MM.1S (cell line): ENCODE data around the gene RTCA.
"Not testable (repeated sequence)": the region's sequence is repeated elsewhere in the genome, so short reads cannot be mapped to it uniquely, and the experiment has no call there.

Experiments
- DNase-seq: peaks from one replicate; pipeline ENCODE4 v3.0.0-alpha.2; 2015
- H2AFZ ChIP-seq: fragments of 300-600 bp; sonication (generic); 2 replicates; pipeline ENCODE4 v1.6.0; 2016; ENCODE audit warnings: antibody characterized with exemption, low read length
- H3F3A ChIP-seq: fragments of 300-600 bp; sonication (generic); 2 replicates; pipeline ENCODE4 v1.6.1; 2016; ENCODE audit warnings: mild to moderate bottlenecking, antibody characterized with exemption, low read length, moderate library complexity, mixed read lengths; ENCODE audit not compliant: insufficient read depth
- H3K27ac ChIP-seq: fragments of 300-600 bp; sonication (generic); 2 replicates; pipeline ENCODE4 v1.5.1; 2016; ENCODE audit warnings: mild to moderate bottlenecking, low read length
- H3K27me3 ChIP-seq: fragments of 300-600 bp; sonication (generic); replicated peaks from 2 replicates; pipeline ENCODE4 v1.6.0; 2016; ENCODE audit warnings: low read length; ENCODE audit not compliant: insufficient read depth
- H3K36me3 ChIP-seq: fragments of 300-600 bp; sonication (generic); replicated peaks from 2 replicates; pipeline ENCODE4 v1.6.1; 2016; ENCODE audit warnings: mild to moderate bottlenecking, low read length, mixed read lengths; ENCODE audit not compliant: insufficient read depth
- H3K4me1 ChIP-seq: fragments of 300-600 bp; sonication (generic); 2 replicates; pipeline ENCODE4 v1.6.1; 2016; ENCODE audit warnings: low read length, mixed read lengths
- H3K4me2 ChIP-seq: fragments of 300-600 bp; sonication (generic); 2 replicates; pipeline ENCODE4 v1.6.0; 2016; ENCODE audit warnings: low read depth, low read length
- H3K4me3 ChIP-seq: fragments of 300-600 bp; sonication (generic); 2 replicates; pipeline ENCODE4 v1.5.1; 2016; ENCODE audit warnings: low read length, mixed read lengths
- H3K79me2 ChIP-seq: fragments of 300-600 bp; sonication (generic); 2 replicates; pipeline ENCODE4 v1.6.1; 2016; ENCODE audit warnings: mixed run types, low read length, mixed read lengths
- H3K9ac ChIP-seq: fragments of 300-600 bp; sonication (generic); 2 replicates; pipeline ENCODE4 v1.6.1; 2016; ENCODE audit warnings: low read length, mixed read lengths
- H3K9me2 ChIP-seq: fragments of 300-600 bp; sonication (generic); replicated peaks from 2 replicates; pipeline ENCODE4 v1.6.1; 2016; ENCODE audit warnings: mild to moderate bottlenecking, low read length, mixed read lengths; ENCODE audit not compliant: insufficient read depth
- H3K9me3 ChIP-seq: fragments of 300-600 bp; sonication (generic); replicated peaks from 2 replicates; pipeline ENCODE4 v1.6.1; 2016; ENCODE audit warnings: mild to moderate bottlenecking, low read length, mixed read lengths; ENCODE audit not compliant: insufficient read depth
- H4K20me1 ChIP-seq: fragments of 300-600 bp; sonication (generic); 2 replicates; pipeline ENCODE4 v1.6.1; 2016; ENCODE audit warnings: mild to moderate bottlenecking, low read length, moderate library complexity, mixed read lengths; ENCODE audit not compliant: insufficient read depth
- EZH2 ChIP-seq: fragments of 300-600 bp; sonication (generic); optimal IDR thresholded peaks from 2 replicates; pipeline ENCODE3; 2017; ENCODE audit warnings: low read depth, mild to moderate bottlenecking, antibody characterized with exemption, low read length, mixed read lengths
- EZH2phosphoT487 ChIP-seq: fragments of 300-600 bp; sonication (generic); IDR thresholded peaks from 2 replicates; pipeline ENCODE4 v1.6.1; 2018; ENCODE audit warnings: antibody characterized with exemption, low read length
- TF ChIP-seq, protein P1 (sequence below): fragments of 300-600 bp; sonication (generic); IDR thresholded peaks from 2 replicates; pipeline ENCODE4 v1.5.1; 2016; ENCODE audit warnings: antibody characterized with exemption, low read length, mixed read lengths

The RTCA gene

DNA sequence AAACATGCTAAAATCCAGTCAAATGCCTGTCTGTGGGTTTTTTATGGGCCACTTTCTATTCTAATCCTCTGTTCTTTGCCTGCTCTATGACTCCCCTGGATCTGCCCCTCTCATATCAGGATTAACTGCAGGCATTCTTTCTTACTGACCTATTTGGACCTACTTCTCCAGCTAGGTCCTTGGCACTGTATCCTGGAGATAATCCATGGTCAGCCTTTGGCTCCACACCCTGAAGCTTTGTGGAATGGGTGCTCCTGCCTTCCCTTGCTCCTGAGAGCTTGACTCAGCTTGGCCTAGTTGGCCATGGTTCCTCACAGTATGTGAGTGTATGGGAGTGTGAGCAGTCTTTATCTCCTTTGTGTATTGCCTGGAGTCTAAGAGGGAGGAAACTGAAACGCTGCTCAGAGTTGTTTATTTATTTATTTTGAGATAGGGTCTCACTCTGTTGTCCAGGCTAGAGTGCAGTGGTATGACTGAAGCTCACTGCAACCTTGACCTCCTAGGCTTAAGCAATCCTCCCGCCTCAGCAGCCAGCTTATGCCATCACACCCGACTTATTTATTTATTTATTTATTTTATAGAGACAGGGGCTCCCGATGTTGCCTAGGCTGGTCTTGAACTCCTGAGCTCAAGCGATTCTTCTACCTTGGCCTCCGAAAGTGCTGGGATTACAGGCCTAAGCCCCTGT is 57.5 kb downstream of the RTCA start:
- DNase-seq: no peak
- no peak overlapping the region for H3K4me3 ChIP-seq
- no peaks in the 10 kb centered on the region for H3K9me2 ChIP-seq
- no peaks in the 10 kb centered on the region for H3K79me2 ChIP-seq
- H3K27me3 ChIP-seq: no peaks in the 10 kb centered on the region
- H3K27ac ChIP-seq: no peak overlapping the region
- H3F3A ChIP-seq: no peaks in the 10 kb centered on the region
- no peaks in the 10 kb centered on the region for H4K20me1 ChIP-seq
- TF ChIP-seq EZH2 (no peak), EZH2phosphoT487 (no peak)
- TF ChIP-seq, protein P1, sequence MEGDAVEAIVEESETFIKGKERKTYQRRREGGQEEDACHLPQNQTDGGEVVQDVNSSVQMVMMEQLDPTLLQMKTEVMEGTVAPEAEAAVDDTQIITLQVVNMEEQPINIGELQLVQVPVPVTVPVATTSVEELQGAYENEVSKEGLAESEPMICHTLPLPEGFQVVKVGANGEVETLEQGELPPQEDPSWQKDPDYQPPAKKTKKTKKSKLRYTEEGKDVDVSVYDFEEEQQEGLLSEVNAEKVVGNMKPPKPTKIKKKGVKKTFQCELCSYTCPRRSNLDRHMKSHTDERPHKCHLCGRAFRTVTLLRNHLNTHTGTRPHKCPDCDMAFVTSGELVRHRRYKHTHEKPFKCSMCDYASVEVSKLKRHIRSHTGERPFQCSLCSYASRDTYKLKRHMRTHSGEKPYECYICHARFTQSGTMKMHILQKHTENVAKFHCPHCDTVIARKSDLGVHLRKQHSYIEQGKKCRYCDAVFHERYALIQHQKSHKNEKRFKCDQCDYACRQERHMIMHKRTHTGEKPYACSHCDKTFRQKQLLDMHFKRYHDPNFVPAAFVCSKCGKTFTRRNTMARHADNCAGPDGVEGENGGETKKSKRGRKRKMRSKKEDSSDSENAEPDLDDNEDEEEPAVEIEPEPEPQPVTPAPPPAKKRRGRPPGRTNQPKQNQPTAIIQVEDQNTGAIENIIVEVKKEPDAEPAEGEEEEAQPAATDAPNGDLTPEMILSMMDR: no peak
- no peaks in the 10 kb centered on the region for H3K4me1 ChIP-seq
- no peaks in the 10 kb centered on the region for H3K36me3 ChIP-seq
- H3K9me3 ChIP-seq: no peaks in the 10 kb centered on the region
- no peak overlapping the region for H2AFZ ChIP-seq
- H3K4me2 ChIP-seq: no peak overlapping the region
- H3K9ac ChIP-seq: no peak overlapping the region

DNA sequence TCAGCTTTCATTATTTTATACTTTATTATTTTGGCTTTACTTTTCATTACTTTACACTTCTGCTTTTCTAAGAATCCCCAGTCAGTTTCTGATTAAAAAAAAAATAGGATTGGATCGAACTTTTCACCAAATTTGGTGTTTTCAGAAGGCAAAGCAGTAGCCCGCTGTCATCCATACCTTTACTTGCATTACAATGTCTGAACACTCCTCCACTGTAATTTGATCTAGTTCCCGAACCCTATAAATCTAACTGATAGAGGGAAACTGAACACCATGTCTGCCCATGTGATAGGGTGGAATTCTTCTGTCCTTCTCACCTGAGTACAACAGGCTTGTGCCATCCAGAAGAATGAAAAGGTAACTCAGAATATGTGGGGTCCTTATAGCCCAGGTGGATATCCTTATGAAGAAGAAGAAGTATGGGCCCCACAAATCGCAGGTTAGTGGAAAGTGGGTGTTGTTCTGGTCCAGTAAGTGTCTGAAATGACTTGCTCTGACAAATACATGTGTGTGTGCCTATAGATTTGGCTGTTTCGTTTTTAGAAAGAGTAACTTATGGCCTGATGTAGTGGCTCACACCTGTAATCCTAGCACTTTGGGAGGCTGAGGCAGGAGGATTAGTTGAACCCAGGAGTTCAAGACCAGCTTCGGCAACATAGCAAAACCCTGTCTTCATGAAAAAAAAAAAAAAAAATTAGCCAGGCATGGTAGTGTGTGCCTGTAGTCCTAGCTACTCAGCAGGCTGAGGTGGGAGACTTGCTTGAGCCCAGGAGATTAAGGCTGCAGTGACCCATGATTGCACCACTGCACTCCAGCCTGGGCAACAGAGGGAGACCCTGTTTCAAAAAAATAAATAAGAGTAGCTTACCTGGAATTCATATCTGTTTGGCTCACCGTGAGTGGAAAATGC is 59.7 kb downstream of the RTCA start:
- H3K9me2 ChIP-seq: no peaks in the 10 kb centered on the region
- no peaks in the 10 kb centered on the region for H3F3A ChIP-seq
- no peak overlapping the region for H2AFZ ChIP-seq
- no peaks in the 10 kb centered on the region for H3K27me3 ChIP-seq
- no peak overlapping the region for H3K9ac ChIP-seq
- no peaks in the 10 kb centered on the region for H3K9me3 ChIP-seq
- no peaks in the 10 kb centered on the region for H3K4me1 ChIP-seq
- no peak overlapping the region for H3K4me3 ChIP-seq
- H4K20me1 ChIP-seq: no peaks in the 10 kb centered on the region
- H3K27ac ChIP-seq: no peak overlapping the region
- no peaks in the 10 kb centered on the region for H3K79me2 ChIP-seq
- no peaks in the 10 kb centered on the region for H3K36me3 ChIP-seq
- no peak overlapping the region for H3K4me2 ChIP-seq
- DNase-seq: no peak
- TF ChIP-seq EZH2phosphoT487: no peak
- no peak for TF ChIP-seq EZH2
- TF ChIP-seq, protein P1: no peak

DNA sequence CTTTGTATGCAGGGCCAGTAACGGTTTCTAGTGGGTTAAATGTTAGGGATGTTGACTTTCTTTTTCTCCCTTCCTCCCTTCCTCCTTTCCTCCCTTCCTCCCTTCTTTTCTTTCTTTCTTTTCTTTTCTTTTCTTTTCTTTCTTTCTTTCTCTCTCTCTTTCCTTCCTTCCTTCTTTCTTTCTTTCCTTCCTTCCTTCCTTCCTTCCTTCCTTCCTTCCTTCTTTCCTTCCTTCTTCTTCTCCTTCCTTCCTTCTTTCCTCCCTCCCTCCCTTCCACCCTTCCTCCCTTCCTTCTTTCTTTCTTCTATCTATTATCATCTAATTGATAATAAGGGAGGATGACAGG is 60.3 kb downstream of the RTCA start:
- not testable (repeated sequence) for H3K4me1 ChIP-seq, H3K36me3 ChIP-seq, H3K27me3 ChIP-seq, H3K9ac ChIP-seq, H4K20me1 ChIP-seq, H3F3A ChIP-seq, H3K4me2 ChIP-seq, H3K4me3 ChIP-seq, H2AFZ ChIP-seq, DNase-seq, H3K27ac ChIP-seq, H3K9me3 ChIP-seq, H3K9me2 ChIP-seq, H3K79me2 ChIP-seq

DNA sequence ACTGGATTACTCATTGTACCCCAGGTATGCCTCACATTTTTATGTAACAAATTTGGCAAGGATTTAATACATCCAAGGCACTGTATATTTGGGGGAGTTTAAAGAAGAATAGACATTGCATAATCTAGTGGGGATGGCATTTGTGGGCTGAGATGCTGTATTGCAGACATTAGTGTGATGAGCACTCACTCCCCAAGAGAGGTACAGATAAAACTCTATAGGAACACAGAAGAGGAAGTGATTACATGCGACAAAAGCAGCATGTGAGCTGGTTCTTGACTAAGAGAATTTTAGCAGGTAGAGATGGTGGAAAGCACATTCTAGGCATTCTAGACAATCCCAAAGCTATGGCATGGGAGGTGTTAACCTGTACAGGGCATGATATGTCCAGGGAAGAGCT is 62.1 kb downstream of the RTCA start:
- no peaks in the 10 kb centered on the region for H3K9me2 ChIP-seq
- H3K9me3 ChIP-seq: no peaks in the 10 kb centered on the region
- H3F3A ChIP-seq: no peaks in the 10 kb centered on the region
- H4K20me1 ChIP-seq: no peaks in the 10 kb centered on the region
- H3K4me2 ChIP-seq: no peak overlapping the region
- H3K4me1 ChIP-seq: no peaks in the 10 kb centered on the region
- H3K27me3 ChIP-seq: no peaks in the 10 kb centered on the region
- no peak overlapping the region for H2AFZ ChIP-seq
- H3K79me2 ChIP-seq: no peaks in the 10 kb centered on the region
- DNase-seq: no peak
- no peak overlapping the region for H3K9ac ChIP-seq
- TF ChIP-seq, protein P1: no peak
- TF ChIP-seq EZH2phosphoT487 (no peak), EZH2 (no peak)
- H3K27ac ChIP-seq: no peak overlapping the region
- H3K4me3 ChIP-seq: no peak overlapping the region
- H3K36me3 ChIP-seq: no peaks in the 10 kb centered on the region

DNA sequence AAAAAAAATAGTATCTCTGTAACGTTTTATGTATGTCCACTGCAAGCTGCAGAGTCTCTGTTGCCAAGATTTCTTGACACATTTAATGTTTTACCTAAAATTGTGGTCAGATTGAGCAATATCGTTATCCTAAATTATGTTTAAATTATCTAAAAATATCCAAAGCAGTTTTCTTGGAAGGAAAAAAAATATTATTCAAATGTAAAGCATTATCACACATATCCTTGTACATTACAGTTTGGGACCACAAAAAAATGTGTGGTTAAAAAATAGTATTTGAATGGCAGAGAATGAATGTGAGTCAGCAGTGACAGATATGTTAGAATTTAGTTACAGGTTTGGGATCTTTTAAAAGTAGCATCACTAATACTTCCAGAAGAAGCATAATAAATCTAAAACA is 65.1 kb downstream of the RTCA start:
- not testable (repeated sequence) for H3K79me2 ChIP-seq, H3K4me1 ChIP-seq, H3K9me3 ChIP-seq, H2AFZ ChIP-seq, DNase-seq, H3K4me2 ChIP-seq, H3K9ac ChIP-seq, H3F3A ChIP-seq, H3K27ac ChIP-seq, H3K27me3 ChIP-seq, H3K9me2 ChIP-seq, H4K20me1 ChIP-seq, H3K36me3 ChIP-seq, H3K4me3 ChIP-seq
